ENCODE measurements around the gene OST4. TPM values are rescaled to one million over a fixed set of nuclear protein-coding genes. Genes with fewer than 3 reads are reported as not detected.

OST4 gene
- total RNA-seq, 1 donor from 2014 or later = 393 TPM

DNA sequence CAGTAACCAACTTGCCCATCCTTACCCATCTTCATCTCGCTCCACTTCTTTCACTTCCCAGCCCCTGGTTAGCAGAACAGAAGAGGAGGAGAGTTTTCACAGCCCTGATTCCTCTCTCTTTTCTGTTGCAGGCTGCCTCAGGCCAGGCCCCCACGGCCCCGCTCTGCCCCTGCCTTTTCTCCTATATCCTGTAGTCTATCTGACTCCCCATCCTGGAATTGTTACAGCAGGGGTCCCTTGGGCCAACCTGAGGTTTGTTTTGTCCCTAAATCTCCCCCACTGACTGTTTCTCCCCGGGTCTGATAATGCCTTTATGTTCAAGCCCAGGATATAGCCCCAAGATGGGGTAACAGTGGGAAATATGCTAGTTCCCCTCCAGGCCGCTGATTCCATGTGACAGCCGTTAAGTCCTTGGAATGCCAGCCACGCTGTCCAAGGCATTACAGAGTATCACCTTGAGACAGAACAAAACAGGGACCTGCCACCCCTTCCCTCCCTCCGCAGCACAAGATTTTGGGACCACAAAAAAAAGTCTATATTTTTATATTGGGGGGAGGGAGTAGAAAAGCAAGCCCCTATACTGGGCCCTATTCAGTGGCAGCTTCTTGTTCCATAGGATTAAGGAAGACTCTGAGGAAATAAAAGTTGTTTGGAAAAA, 1.4 kb downstream of the OST4 start:
- intact Hi-C loops (cut with DNase I) = no loop called here
- DNase-seq (no peak), ATAC-seq (ENCODE audit: poor library complexity) (no peak)

DNA sequence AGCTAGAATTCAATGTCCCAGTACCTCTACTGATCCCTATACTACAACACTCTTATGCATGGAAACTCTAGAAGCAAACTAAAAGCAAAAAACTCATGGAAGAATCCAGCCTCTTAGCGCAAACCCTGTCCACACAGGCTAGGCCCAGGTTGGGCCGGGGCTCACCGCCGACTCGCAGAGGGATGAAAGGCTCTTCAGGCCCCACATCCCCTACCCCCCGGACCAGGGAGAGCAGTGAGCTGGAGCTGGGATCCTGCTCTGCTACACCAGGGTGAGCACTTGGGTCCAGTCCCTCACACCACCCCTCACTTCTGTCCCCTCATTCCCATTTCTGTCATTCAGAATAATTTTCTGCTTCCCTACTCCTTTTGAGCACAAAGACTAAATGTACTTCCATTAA, 2.0 kb downstream of the OST4 start:
- intact Hi-C loops (cut with DNase I) = no loop called here
- no peak for DNase-seq
- no peak for ATAC-seq (ENCODE audit: poor library complexity)

DNA sequence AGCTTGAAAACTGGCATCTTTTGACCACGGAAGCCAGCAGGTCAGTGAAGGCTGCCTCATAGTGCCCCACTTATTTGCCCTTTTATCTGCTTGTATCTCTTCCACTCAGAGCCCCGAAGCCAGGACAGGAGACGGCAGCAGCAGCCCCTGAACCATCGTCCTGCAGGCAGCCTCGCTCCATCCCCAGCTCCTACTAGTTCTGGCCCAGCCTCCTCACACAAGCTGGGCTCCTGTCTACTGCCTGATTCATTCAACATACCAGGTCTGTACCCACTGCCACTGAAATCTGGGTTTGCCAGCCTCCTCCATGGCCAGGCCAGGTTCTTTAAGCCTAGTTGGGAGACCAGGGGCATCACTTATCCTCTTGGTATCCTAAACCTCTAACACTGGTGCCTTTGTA, 4.1 kb downstream of the OST4 start:
- DNase-seq (no peak), ATAC-seq (ENCODE audit: poor library complexity) (no peak)
- intact Hi-C loops (cut with DNase I) = no loop called here

DNA sequence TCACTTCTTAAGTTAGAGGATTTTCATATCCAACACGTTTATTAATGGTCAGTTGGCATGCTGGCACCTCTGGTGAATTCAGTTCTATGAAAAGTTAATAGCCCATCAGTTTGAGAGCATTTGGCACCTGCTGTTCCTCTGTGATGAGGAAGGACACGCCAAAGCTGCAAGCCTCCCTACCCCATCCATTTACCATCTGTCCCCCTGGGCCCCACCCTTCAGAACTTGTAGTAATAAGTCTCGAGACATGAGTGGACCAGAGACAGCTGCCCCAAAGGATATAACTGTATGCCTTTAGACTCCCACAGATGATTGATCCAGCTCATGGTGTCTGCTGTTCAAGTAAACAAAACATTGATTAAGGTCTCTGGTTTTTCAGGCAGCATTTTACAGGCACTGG, 6.3 kb downstream of the OST4 start:
- ATAC-seq (ENCODE audit: poor library complexity) (no peak), DNase-seq (no peak)
- intact Hi-C loops (cut with DNase I) = no loop called here

DNA sequence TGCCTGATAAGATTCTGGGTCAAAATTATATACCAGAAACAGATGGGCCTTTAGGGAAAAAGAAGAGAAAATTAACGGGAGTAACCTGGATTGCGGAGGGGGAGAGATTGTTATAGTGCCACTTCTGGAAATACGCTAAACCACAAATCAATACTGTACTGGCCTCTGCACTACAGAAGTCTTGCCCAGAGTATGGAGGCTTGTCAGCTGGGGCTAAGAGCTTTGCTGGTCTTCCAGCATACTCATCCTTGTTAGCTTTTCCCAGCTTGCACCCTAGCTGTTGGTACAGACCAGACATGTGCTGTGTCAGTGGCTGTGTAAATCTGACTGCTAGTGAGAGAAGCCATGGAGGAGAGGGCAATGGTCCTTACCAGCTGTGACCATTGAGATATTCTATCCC, 11.1 kb downstream of the OST4 start:
- DNase-seq = no peak
- intact Hi-C loops (cut with DNase I) = no loop called here
- ATAC-seq (ENCODE audit: poor library complexity) = no peak

DNA sequence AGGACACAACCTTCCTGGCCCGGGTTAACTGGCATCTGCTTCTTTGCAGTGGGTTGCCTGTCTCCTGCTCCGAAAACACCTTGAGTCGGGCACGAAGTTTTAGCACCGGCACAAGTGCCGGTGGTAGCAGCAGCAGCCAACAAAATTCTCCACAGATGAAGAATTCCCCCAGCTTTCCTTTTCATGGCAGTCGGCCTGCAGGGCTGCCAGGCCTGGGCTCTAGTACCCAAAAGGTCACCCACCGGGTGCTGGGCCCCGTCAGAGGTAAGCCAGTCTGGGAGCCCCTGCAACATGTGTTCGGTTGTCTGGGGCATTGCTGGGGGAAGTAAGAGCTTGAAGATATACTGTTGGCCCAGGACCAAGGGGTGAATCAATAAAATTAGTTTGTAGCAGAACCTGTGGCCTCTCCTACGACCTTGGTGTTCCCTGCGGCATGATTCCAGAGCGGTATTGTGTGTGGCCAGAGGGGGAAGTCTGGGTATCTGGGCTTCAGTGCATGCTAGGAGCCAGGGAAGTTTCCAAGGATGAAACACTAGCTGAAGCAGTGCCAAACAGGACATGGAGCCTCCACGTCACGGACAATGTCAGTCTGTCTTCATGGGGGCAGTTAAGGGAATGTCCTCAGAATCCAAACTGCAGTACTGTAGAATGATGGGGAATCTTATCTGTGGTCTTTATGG, 12.2 kb downstream of the OST4 start:
- ATAC-seq (ENCODE audit: poor library complexity) (no peak), DNase-seq (no peak)
- intact Hi-C loops (cut with DNase I) = no loop called here

DNA sequence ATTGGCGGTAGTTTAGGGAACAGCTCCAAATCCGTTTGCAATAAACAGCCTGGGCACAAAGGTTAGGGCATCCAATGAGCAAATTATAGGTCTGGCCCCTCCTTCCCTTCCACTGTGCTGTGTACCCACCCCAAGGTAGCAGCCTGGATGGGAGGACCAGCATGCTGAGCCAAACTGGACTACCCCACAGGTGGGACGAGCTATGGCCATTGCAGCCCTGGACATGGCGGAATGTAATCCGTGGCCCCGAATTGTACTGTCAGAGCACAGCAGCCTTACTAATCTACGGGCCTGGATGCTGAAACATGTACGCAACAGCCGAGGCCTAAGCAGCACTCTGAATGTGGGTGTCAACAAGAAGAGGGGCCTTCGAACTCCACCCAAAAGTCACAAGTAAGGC, 13.2 kb downstream of the OST4 start:
- DNase-seq (no peak), ATAC-seq (ENCODE audit: poor library complexity) (no peak)
- intact Hi-C loops (cut with DNase I) = no loop called here

DNA sequence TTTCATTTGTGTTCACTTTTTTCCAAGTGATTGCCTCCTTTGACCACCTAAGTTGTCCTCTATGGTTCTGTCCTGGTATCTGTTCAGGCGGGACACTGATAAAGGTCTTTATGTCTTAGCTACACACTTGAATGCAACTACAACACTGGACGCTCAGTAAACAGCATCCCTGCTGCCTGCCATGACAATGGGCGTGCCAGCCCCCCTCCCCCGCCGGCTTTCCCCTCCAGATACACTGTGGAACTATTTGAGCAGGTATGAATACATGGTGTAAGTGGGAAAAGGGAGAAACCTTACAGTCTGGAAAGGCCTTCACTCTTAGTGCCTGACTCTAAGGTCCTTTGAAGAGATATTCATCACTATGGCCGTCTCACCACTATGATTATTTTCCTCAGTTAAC, 14.3 kb downstream of the OST4 start:
- no peak for DNase-seq
- intact Hi-C loops (cut with DNase I) = no loop called here

DNA sequence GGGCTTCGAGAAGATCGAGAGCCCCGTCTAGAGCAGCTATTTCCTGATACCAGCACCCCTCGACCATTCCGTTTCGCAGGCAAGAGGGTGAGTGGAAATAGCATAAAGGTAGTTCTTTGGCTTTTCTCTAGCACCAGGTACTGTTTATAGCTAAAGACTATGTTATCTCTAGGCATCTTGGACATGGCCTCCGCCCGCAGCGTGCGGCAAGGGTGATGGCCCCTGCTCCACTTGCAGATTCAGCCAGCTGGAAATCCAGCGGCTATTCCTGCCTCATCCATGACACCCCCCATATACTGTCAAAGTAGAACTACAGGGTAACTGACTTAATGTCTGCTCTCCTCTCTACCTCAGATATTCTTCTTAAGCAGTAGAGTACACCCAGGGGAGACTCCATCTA, 16.7 kb downstream of the OST4 start:
- no peak for ATAC-seq (ENCODE audit: poor library complexity)
- DNase-seq = no peak
- intact Hi-C loops (cut with DNase I) = no loop called here

More for the DNA sequence above, 14.3 kb downstream of the OST4 start:
- no peak for ATAC-seq (ENCODE audit: poor library complexity)

DNA sequence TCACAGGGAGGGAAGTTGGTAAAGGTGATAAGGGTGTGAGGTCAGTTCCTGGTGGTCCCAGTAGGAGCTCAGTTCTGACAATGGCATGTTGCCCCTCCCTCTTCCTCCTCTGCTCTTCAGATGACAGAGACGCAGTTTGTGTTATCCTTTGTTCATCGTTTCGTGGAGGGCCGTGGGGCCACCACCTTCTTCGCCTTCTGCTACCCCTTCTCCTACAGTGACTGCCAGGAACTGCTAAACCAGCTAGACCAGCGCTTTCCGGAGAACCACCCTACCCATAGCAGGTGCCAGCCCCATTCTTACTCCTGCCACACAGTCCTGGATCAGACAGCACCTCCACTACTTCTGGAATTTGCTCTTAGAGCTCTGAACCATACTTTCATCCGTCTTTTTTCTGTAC, 17.7 kb downstream of the OST4 start:
- ATAC-seq (ENCODE audit: poor library complexity) (no peak), DNase-seq (no peak)
- intact Hi-C loops (cut with DNase I) = no loop called here

DNA sequence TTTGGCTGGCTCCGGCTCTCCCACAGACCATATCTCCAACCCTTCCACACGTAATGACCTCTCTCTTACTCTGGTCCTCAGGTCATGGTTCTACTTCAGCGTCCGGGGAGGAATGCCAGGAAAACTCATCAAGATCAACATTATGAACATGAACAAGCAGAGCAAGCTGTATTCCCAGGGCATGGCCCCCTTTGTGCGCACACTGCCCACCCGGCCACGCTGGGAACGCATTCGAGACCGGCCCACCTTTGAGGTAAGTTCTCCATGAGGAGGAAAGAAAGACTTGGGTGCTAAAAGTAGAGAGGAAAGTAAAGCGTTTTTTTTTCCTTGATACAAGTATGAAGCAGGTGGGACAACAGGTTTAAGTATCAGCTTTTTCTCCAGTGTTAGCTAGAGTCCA, 18.1 kb downstream of the OST4 start:
- ATAC-seq (ENCODE audit: poor library complexity) (no peak), DNase-seq (no peak)
- intact Hi-C loops (cut with DNase I) = no loop called here

DNA sequence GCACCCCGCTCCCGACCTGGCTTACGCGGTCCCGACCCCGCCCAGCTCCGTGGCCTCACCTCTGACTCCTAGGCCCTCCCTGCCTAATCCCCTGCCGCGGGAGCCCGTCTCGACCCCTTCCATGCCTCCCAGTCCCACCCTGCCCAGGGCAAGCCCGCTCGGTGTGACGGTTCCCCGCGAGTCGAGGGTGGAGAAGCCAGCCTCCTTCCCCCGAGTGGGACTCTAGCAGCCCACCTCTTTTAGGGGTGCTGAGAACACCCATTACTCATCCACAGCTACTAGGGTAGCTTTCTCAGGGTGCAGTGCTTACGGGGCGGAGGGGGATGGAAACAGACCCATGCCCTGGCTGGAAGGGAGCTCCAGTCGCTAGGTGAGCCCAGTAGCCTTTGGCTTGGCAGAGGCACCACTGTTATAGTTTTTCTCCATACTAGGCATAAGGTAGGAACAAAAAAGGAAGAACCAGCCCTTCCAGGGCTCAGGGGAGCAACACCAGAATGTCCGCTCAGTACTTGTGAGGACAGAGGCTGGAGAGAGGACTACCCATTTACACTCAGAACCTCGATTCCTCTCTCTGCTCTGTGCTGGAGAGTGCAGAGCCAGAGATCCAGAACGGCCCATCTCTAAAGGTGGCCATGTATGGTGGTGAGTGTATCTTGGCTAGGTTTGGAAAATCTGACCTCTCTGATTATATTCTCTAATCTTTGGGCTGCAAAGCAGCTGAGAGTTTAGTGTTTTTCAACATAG, 19.4 kb downstream of the OST4 start:
- DNase-seq = peak; percentile 63
- intact Hi-C loops (cut with DNase I) = no loop called here
- ATAC-seq (ENCODE audit: poor library complexity) = no peak

DNA sequence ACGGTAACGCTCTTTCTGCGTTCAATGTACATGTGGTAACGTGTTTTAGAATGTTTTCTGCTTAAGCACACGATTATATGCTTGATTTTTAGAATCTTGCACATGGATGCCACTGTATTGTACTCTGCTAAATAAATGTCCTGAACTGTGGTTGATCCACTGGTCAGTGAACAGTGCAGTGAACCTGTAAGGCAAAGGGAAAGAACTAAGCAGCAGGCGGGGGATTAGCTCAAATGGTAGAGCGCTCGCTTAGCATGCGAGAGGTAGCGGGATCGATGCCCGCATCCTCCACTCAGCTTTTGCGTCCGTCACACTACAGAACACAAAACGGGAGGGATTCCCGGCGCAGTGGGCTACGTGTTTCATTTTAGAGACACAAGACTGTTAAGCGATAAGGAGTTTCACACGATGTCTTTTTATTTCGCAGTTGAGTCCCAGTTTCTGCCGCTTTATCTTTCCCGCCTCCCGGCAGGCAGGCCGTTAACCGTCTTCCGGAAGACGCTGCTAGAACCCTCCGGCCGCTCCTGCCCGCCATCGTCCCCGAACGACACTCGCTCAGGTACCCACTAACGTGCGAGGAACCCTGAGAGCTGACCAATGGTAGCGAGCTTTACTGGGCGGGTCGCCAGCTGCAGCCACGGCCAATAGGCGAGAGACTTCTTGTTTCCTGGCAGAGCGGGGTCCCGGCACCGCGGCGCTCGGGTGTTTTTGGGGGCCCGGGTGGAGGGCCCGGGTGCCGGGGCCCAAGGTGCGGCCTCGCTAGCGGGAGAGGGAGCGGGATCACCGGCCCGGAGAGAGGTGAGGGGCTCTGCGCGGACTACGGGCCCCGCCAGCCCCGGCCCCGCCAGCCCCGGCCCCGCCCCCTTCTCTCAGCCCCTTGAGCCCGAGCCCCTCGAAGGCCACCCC, 20.2 kb downstream of the OST4 start, which contains the start of gene AGBL5:
TSS of gene AGBL5 (plus strand) at position 673 of the 906 bp plus-strand sequence. CDS start 1,291 bp downstream, outside the sequence.
- ATAC-seq (ENCODE audit: poor library complexity) = peak; percentile 86
- intact Hi-C loops (cut with DNase I) = no loop called here
- peak; percentile 97 for DNase-seq

DNA sequence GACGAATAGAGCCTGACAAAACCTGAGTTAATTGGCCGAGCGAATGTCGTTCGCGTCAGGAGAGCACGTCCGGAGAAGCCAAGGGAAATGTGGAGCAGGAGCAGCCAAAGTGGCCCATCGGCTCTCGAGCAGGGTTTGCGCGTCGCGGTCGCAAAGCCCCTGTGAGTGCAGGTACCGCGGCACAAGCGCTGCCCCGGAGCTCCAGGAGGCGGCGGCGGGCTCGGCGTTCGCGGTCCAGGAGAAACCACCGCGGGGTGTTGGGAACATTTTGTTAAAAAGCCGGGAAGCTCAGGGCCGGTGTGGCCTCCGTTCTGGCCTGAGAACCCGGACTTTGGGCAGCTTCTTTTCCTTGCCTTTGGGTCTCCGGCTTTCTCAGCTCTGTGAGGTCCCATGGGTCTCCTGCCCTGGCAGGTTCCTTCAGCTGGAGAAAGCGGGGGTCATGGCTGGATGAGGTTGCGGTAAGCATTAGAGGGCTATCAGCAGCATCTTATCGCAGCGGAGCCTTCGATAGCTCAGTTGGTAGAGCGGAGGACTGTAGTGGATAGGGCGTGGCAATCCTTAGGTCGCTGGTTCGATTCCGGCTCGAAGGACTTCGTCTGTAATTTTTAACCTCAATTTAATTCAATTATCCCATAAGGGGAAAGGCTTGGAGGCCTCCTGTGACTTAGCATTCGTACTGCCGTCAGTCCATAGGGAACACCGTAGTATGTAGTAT, 21.0 kb downstream of the OST4 start:
- peak; percentile 88 for DNase-seq
- peak; percentile 85 for ATAC-seq (ENCODE audit: poor library complexity)
- intact Hi-C loops (cut with DNase I) = no loop called here

DNA sequence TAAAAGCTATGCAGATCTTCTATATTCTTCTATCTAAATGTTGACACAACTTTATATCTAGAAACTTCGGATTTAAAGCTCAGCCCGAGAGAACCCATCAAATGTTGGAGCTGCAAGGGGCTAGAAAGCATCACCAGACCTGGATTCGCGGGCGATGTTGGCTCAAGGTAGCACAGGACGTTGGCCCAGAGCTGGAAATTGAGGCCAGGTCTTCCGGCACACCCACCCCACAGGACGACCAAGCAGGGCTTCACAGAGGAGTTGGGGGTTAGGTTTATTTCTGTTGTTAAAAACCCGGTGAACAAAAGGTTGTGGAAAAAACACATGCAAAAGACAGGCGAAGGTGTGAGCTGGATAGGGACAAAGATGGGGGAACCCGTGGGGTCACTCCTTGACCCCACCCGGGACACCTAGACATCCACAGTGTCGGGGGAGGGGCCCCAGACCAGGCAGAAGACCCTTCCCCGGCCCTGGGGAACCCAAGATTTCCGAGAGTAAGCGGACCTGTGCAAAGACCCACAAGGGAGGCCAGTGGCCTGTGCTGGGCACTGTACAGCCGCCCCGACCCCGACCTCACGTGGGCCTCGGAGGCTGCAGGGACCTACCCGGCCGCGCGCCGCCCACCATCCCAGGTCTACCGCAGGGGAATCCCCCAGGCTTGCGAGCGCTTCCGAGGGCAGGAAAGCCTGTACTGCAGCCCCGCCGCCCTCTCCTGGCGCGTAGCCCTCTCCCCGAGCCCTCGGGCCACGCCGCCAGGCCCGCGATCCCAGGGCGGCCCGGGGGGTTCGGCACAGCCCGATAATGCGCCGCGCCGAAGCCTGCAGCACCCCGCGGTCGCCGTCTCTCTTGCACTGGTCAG, 21.8 kb downstream of the OST4 start:
- intact Hi-C loops (cut with DNase I) = no loop called here
- ATAC-seq (ENCODE audit: poor library complexity) (peak; percentile 31), DNase-seq (peak; percentile 68)

DNA sequence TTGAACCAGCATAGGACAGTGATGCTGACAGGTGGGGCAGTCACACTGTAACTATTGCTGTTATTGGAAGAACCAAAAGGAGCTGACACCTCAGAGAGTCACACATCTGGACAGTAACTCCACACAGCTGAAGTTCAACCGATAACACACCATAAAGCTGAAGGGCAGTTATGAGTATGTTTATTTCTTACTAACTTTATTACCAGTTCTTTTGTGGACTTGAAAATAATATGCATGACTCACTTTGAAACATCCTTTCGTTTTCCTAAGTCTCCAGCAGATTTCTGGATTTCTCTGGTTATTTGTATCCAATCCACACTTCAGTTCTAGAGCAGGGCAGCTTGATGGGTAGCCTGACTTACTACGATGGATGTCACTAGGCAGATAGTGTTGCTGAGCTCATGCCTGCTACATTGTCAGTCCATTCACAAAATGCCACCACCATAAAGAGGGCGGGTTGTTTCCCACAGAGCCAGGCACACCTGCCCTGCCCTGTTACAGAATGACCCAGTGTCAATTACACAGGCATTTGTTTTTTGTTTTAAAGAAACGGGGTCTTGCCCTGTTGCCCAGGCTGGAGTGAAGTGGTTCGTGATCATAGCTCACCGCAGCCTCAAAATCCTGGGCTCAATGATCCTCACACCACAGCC, 28.3 kb downstream of the OST4 start:
- ATAC-seq (ENCODE audit: poor library complexity) (no peak), DNase-seq (no peak)
- intact Hi-C loops (cut with DNase I) = no loop called here

DNA sequence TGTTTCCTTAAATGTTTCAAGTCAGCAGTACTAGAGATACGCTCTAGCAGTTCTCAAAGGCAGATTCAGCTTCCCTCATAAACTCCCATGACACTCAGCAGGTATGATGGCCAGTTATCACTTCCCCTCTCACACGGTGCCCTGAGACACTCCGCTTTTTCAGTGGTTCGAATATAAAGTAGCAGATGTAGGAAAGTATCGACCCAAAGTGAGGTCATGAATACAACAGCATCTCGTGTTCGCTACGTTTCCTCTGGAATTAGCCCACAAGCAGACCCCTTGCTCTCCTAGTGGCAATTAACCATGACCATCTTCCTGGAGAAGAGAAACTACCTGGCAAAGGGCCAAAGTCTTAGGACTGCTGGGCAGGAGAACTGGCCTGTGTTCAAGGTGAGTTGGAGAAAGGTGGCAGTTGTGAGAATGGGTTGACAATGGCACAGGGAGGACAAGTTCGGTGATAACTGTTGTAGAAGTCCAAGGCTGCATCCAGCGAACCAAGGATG, 29.2 kb downstream of the OST4 start:
- intact Hi-C loops (cut with DNase I) = no loop called here
- ATAC-seq (ENCODE audit: poor library complexity) (no peak), DNase-seq (no peak)
